HepG2 (cell line): Measurements from ENCODE around the gene MICALL2. TPM values are rescaled to one million over a fixed set of nuclear protein-coding genes. Genes with fewer than 3 reads are reported as not detected.

Experiments used
- CHD2 ChIP-seq: IDR thresholded peaks from 2 replicates; pipeline ENCODE4 v1.6.1; 2011; ENCODE audit warnings: low read depth, low read length, improper control_type of control experiment
- CREB3 ChIP-seq: sonication (generic); formaldehyde crosslinking; IDR thresholded peaks from 2 replicates; pipeline ENCODE4 v1.5.0; 2020; ENCODE audit warnings: missing genetic modification reagents
- LBX2 ChIP-seq: sonication (generic); formaldehyde crosslinking; IDR thresholded peaks from 2 replicates; pipeline ENCODE4 v1.5.0; 2020; ENCODE audit warnings: missing genetic modification reagents, mild to moderate bottlenecking, borderline replicate concordance
- MED8 ChIP-seq: sonication (generic); formaldehyde crosslinking; IDR thresholded peaks from 2 replicates; pipeline ENCODE4 v1.8.1; 2023; ENCODE audit warnings: mild to moderate bottlenecking, missing genetic modification reagents; ENCODE audit not compliant: insufficient replicate concordance
- NCOR1 ChIP-seq: fragments of 200-600 bp; sonication (generic); IDR thresholded peaks from 2 replicates; pipeline ENCODE4 v1.7.0; 2017; ENCODE audit warnings: antibody characterized with exemption, low read length, borderline replicate concordance
- PREB ChIP-seq: sonication (generic); formaldehyde crosslinking; IDR thresholded peaks from 2 replicates; pipeline ENCODE4 v1.4.0; 2020; ENCODE audit warnings: missing genetic modification reagents
- RFXAP ChIP-seq: sonication (generic); formaldehyde crosslinking; IDR thresholded peaks from 2 replicates; pipeline ENCODE4 v1.4.0; 2020; ENCODE audit warnings: missing genetic modification reagents, borderline replicate concordance
- SNAI1 ChIP-seq: sonication (generic); formaldehyde crosslinking; IDR thresholded peaks from 2 replicates; pipeline ENCODE4 v1.5.0; 2020; ENCODE audit warnings: mild to moderate bottlenecking, missing genetic modification reagents, borderline replicate concordance
- THAP9 ChIP-seq: sonication (generic); formaldehyde crosslinking; IDR thresholded peaks from 2 replicates; pipeline ENCODE4; 2020; ENCODE audit warnings: missing genetic modification reagents, mild to moderate bottlenecking, borderline replicate concordance
- TOE1 ChIP-seq: sonication (generic); formaldehyde crosslinking; IDR thresholded peaks from 2 replicates; pipeline ENCODE4 v1.4.0; 2020; ENCODE audit warnings: mild to moderate bottlenecking, missing genetic modification reagents
- TP53 ChIP-seq: sonication (generic); formaldehyde crosslinking; conservative IDR thresholded peaks from 2 replicates; pipeline ENCODE4 v1.4.0; 2020; ENCODE audit warnings: missing genetic modification reagents
- ZBED4 ChIP-seq: sonication (generic); formaldehyde crosslinking; IDR thresholded peaks from 2 replicates; pipeline ENCODE4 v1.4.0; 2020; ENCODE audit warnings: missing genetic modification reagents, borderline replicate concordance
- ZBTB21 ChIP-seq: sonication (generic); formaldehyde crosslinking; IDR thresholded peaks from 2 replicates; pipeline ENCODE4 v1.4.0; 2020; ENCODE audit warnings: missing genetic modification reagents
- ZNF292 ChIP-seq: sonication (generic); formaldehyde crosslinking; IDR thresholded peaks from 2 replicates; pipeline ENCODE4 v1.8.1; 2022; ENCODE audit warnings: mild to moderate bottlenecking, low read depth, missing genetic modification reagents, borderline replicate concordance
- ZNF296 ChIP-seq: sonication (generic); formaldehyde crosslinking; conservative IDR thresholded peaks from 2 replicates; pipeline ENCODE4 v1.5.0; 2020; ENCODE audit warnings: mild to moderate bottlenecking, missing genetic modification reagents
- ZNF451 ChIP-seq: sonication (generic); formaldehyde crosslinking; IDR thresholded peaks from 2 replicates; pipeline ENCODE4 v1.5.0; 2020; ENCODE audit warnings: mild to moderate bottlenecking, missing genetic modification reagents
- ZNF775 ChIP-seq: sonication (generic); formaldehyde crosslinking; IDR thresholded peaks from 2 replicates; pipeline ENCODE4 v1.4.0; 2020; ENCODE audit warnings: missing genetic modification reagents, mild to moderate bottlenecking, moderate library complexity, borderline replicate concordance
- ZNF776 ChIP-seq: sonication (generic); formaldehyde crosslinking; IDR thresholded peaks from 2 replicates; pipeline ENCODE4 v1.4.0; 2020; ENCODE audit warnings: mild to moderate bottlenecking, missing genetic modification reagents
- ZNF782 ChIP-seq: sonication (generic); formaldehyde crosslinking; IDR thresholded peaks from 2 replicates; pipeline ENCODE4 v1.4.0; 2020; ENCODE audit warnings: missing genetic modification reagents, mild to moderate bottlenecking, borderline replicate concordance
- polyA plus RNA-seq, 8 experiments: library from polyadenylated mRNA; depleted of rRNA in 3 of 8; stranded (reverse) in 7 of 8; unstranded in 1 of 8; fragments of >200 nt; fragmentation: Illumina TruSeq in 4 of 8; extraction: Trizol in 4 of 8; gene quantifications; 2 replicates each; pipeline versions ENCODE4 v1.2.1 to v1.2.3, GENCODE V29; 2011 to 2016; ENCODE audit warnings: low read depth in 4 of 8, missing spikeins in 1 of 8, mixed read lengths in 1 of 8; ENCODE audit not compliant: insufficient read depth in 1 of 8
- total RNA-seq, 5 experiments: library from RNA; depleted of rRNA; stranded (reverse); fragments of >200 nt; fragmentation: Illumina TruSeq; extraction: Trizol; gene quantifications; 2 replicates each; pipeline ENCODE4 v1.2.3, GENCODE V29; 2016; ENCODE audit warnings: low read depth in 1 of 5

MICALL2 gene
- total and polyA plus RNA-seq, 2 of the 13 experiments (the other 11 are each of a cell fraction or from before 2014, with no cell fraction given), result 5.8 to 12.4 TPM

- TF ChIP-seq ZNF775 (CRISPR knock-in tag) (no peak), ZNF782 (CRISPR knock-in tag) (no peak), CHD2 (no peak), ZNF292 (no peak), MED8 (CRISPR knock-in tag) (no peak), LBX2 (CRISPR knock-in tag) (0 out of 2 replicates have a peak, but pooled peaks have one; percentile 48), SNAI1 (CRISPR knock-in tag) (no peak), RFXAP (CRISPR knock-in tag) (no peak), ZNF776 (CRISPR knock-in tag) (no peak), ZNF451 (CRISPR knock-in tag) (no peak), THAP9 (CRISPR knock-in tag) (0 out of 2 replicates have a peak, but pooled peaks have one; percentile 25), ZBTB21 (CRISPR knock-in tag) (0 out of 2 replicates have a peak, but pooled peaks have one; percentile 13), TP53 (no peak), NCOR1 (no peak), ZBED4 (CRISPR knock-in tag) (no peak), PREB (CRISPR knock-in tag) (no peak), TOE1 (no peak), CREB3 (CRISPR knock-in tag) (no peak), ZNF296 (CRISPR knock-in tag) (no peak)
Measured at GRCh38 chr7:1425292-1426136, 33.8 kb downstream of the MICALL2 start (continued).
